Prostate gland (tissue), 2 donors: ENCODE results near the gene UBAC2. TPM values are rescaled to one million over a fixed set of nuclear protein-coding genes. Genes with fewer than 3 reads are reported as not detected.
"Not testable (repeated sequence)": the region's sequence is repeated elsewhere in the genome, so short reads cannot be mapped to it uniquely, and the experiment has no call there.

Experiments used
- DNase-seq: peaks from one replicate; pipeline ENCODE4 v3.0.0-alpha.2; 2019; ENCODE audit warnings: low spot score
- H3K27ac ChIP-seq, 2 donors: fragments of 200-600 bp; sonication (generic); 2 replicates each; pipeline ENCODE4 v1.5.1; 2017 to 2019
- H3K27me3 ChIP-seq: fragments of 200-600 bp; sonication (generic); replicated peaks from 2 replicates; pipeline ENCODE4 v1.5.1; 2019; ENCODE audit not compliant: insufficient read depth
- H3K36me3 ChIP-seq, 2 donors: fragments of 200-600 bp; sonication (generic); 1 replicate in 1 of 2; 2 replicates in 1 of 2; pipeline versions ENCODE4 v1.5.1 to v1.8.1; 2017 to 2019
- H3K4me1 ChIP-seq: fragments of 200-600 bp; sonication (generic); replicated peaks from 2 replicates; pipeline ENCODE4 v1.5.1; 2019
- H3K4me3 ChIP-seq, 2 donors: fragments of 200-600 bp; sonication (generic); 2 replicates each; pipeline ENCODE4 v1.5.1; 2017 to 2019
- H3K9me3 ChIP-seq: fragments of 200-600 bp; sonication (generic); 2 replicates; pipeline ENCODE4 v1.5.1; 2017
- POLR2A ChIP-seq: fragments of 450-650 bp; IDR thresholded peaks from one replicate; pipeline ENCODE4 v1.6.1; 2016; ENCODE audit warnings: antibody characterized with exemption, mild to moderate bottlenecking
- POLR2AphosphoS5 ChIP-seq: sonication (generic); formaldehyde crosslinking; IDR thresholded peaks from one replicate; pipeline ENCODE4 v1.6.1; 2017; ENCODE audit warnings: antibody characterized with exemption
- WGBS: methylation state at CpG from one replicate; pipeline ENCODE4 v1.1.5; 2018; 5-methylcytosine and 5-hydroxymethylcytosine counted together
- intact Hi-C: fragments of 100-400 bp; cut with DNase I; formaldehyde crosslinking; loops from one replicate; pipeline ENCODE4 v1.14.2; 2022
- total RNA-seq, 2 donors: library from RNA; depleted of rRNA; stranded (reverse); fragments of >200 nt; gene quantifications; one replicate each; pipeline ENCODE4 v1.1.0, GENCODE V29; 2016
- TF ChIP-seq, protein P1 (sequence below), 4 experiments: fragments of 200-600 bp in 2 of 4; fragments of 450-650 bp in 2 of 4; sonication (generic) in 2 of 4; IDR thresholded peaks; 1 replicate in 3 of 4; 2 replicates in 1 of 4; pipeline ENCODE4 v1.5.1; 2016 to 2019; ENCODE audit warnings: antibody characterized with exemption in 4 of 4, mild to moderate bottlenecking in 2 of 4, moderate library complexity in 2 of 4

The UBAC2 gene
- total RNA-seq, 2 donors from 2014 or later = 60.7 to 86.9 TPM

DNA sequence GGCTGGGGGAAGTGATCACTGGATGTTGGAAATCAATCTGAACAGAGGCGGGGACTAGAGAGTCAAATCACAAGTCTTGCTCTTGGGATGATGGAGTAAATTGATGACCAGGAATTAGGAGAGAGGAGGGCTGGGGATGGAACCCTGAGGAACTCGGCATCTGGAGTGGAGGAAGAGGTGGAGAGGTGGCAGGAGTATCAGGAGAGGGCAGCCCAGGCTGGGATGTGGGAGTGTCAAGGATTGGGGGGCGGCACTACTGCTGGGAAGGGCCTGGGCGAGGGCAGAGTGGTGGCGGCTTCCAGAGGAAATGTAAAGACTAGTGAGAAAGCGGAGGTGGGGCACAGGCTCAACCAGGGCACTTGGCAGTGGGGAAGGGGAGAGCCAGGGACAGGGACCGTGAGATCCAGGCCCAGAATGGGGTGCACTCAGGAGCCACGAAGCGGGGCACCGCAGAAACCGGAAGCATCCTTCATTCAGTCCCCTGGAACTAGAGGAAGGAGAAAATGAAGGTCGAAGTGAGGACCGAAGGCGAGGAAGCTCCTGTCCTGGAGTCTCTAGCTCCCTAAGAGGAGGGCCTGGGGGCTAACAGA is 187.8 kb downstream of the UBAC2 start:
- intact Hi-C loops = no loop called here
- Histone ChIP-seq H3K4me3 (no peak overlapping the region), H3K4me1 (no peaks in the 10 kb centered on the region), H3K9me3 (no peaks in the 10 kb centered on the region), H3K27ac (no peak overlapping the region), H3K27me3 (no peaks in the 10 kb centered on the region), H3K36me3 (no peaks in the 10 kb centered on the region)
- TF ChIP-seq, protein P1, sequence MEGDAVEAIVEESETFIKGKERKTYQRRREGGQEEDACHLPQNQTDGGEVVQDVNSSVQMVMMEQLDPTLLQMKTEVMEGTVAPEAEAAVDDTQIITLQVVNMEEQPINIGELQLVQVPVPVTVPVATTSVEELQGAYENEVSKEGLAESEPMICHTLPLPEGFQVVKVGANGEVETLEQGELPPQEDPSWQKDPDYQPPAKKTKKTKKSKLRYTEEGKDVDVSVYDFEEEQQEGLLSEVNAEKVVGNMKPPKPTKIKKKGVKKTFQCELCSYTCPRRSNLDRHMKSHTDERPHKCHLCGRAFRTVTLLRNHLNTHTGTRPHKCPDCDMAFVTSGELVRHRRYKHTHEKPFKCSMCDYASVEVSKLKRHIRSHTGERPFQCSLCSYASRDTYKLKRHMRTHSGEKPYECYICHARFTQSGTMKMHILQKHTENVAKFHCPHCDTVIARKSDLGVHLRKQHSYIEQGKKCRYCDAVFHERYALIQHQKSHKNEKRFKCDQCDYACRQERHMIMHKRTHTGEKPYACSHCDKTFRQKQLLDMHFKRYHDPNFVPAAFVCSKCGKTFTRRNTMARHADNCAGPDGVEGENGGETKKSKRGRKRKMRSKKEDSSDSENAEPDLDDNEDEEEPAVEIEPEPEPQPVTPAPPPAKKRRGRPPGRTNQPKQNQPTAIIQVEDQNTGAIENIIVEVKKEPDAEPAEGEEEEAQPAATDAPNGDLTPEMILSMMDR (IDR thresholded peaks at IDR 0.05) = no peak
- no peak for TF ChIP-seq POLR2A
- no peak for TF ChIP-seq POLR2AphosphoS5
- WGBS = 96% methylated on average over 14 of the region's 14 CpGs
- no peak for DNase-seq

DNA sequence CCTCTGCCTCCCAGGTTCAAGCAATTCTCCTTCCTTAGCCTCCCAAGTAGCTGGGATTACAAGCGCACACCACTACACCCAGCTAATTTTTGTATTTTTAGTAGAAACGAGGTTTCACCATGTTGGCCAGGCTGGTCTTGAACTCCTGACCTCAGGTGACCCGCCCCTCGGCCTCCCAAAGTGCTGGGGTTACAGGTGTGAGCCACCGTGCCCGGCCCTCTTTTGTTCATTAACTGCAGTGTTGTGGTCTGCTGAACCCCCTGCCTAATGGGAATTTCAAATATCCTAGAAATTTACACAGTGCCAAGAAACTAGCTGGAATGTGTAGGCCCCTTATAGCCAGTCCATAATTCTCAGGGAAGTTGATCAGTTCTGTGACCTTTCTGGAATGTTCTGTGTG is 188.4 kb downstream of the UBAC2 start:
- WGBS = 95% methylated on average over 6 of the region's 6 CpGs
- H3K4me3 ChIP-seq, intact Hi-C loops, H3K4me1 ChIP-seq, H3K9me3 ChIP-seq, DNase-seq, H3K36me3 ChIP-seq, H3K27ac ChIP-seq, H3K27me3 ChIP-seq: not testable (repeated sequence)

DNA sequence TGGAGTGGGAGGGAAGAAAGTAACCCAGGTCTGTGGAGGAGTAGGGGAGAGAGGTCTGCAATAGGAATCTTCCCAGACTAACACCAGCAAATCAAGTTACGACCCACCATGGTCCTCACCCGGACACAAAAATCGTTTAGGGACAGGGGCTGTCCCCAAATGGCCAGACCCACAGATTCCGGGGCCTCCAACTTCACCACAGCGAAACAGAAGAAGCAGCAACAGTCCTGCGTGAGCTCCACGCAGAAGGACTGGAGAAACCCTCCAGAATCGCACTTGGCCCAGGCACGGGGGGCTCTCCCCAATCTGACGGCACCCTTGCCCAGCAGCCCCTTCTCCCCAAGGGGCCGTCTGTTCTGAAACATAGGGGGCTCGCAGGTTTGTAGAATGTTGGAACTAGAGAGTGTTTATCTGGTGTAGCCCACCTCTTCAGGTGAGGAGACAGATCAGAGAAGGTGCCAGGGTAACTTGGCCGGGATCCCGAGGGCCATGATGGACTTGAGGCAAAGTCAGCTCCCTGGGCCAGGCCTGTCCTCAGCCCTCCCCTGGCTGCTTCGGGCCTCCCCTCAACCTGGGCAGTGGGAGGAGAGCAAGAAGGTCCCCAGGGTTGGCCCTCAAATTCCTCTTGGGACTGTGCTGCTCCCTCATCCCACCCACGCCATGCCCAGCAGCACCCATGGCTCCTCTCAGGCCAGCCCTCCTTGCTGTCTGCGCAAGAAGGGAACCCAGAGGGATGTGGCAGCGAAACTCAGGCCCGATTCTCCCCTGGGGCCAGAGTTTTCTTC is 189.1 kb downstream of the UBAC2 start:
- 96% methylated on average over 19 of the region's 19 CpGs for WGBS
- Histone ChIP-seq H3K27me3 (no peaks in the 10 kb centered on the region), H3K4me3 (no peak overlapping the region), H3K27ac (no peak overlapping the region), H3K4me1 (no peaks in the 10 kb centered on the region), H3K36me3 (no peaks in the 10 kb centered on the region), H3K9me3 (no peaks in the 10 kb centered on the region)
- TF ChIP-seq POLR2A (no peak), POLR2AphosphoS5 (no peak)
- TF ChIP-seq, protein P1 (IDR thresholded peaks at IDR 0.05) = no peak
- intact Hi-C loops = no loop called here
- DNase-seq = no peak

DNA sequence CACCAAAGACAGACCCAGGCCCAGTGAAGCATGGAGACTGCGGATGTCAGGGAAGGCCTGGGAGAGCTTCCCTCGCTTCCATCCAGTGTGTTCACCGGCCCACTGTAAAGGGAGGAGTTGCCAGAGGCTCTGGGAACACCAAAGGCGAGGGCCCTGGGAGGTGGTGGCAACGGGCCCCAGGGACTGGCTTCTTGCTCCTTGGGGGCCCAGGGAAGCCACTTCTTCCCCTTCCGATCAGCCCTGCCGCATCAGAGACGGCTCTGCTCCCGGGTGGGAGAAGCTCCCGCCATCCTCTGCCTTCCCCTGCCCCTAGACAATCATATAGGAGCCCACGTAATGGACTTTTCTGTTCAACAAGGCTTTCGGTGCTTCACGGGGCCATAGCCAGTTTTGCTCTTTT is 189.9 kb downstream of the UBAC2 start:
- Histone ChIP-seq H3K27me3 (no peaks in the 10 kb centered on the region), H3K36me3 (no peaks in the 10 kb centered on the region), H3K4me1 (no peaks in the 10 kb centered on the region), H3K9me3 (no peaks in the 10 kb centered on the region), H3K4me3 (no peak overlapping the region), H3K27ac (no peak overlapping the region)
- intact Hi-C loops = no loop called here
- TF ChIP-seq POLR2AphosphoS5 (no peak), POLR2A (no peak)
- TF ChIP-seq, protein P1 (IDR thresholded peaks at IDR 0.05) = no peak
- no peak for DNase-seq
- WGBS = 89% methylated on average over 13 of the region's 13 CpGs

DNA sequence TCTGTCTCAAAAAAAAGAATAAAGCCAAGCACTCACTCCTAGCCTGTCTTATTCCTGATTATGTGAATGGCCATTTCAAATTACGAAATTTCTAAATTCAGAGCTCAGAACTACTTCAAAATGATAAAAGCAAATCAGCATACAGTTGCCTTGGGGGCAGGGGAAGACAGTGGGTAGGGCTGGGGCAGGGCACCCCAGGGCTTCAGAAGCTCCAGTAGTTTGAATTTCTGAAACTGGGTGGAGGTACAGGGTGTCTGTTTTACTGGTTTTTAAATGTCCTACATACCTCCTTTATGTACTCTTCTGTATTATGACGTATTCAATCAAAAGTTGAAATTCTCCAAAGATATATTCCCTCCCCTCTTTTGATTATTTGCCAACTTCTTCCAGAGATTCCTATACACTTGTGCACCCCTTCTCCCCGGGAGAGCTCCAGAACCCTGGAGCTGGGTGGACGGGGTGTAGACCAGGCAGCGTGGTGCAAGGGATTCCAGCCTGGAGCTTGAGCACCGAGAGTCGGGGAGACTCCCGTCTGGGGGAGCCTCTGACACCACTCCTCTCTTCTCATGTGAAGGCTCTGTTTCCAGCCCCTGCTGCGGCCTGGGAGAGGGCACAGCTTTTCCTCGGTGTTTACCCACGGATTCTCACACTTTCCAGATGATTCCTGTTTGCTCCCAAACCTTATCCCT is 191.3 kb downstream of the UBAC2 start:
- intact Hi-C loops = no loop called here
- Histone ChIP-seq H3K4me3 (no peak overlapping the region), H3K27ac (no peak overlapping the region), H3K27me3 (no peaks in the 10 kb centered on the region), H3K36me3 (no peaks in the 10 kb centered on the region), H3K4me1 (no peaks in the 10 kb centered on the region), H3K9me3 (no peaks in the 10 kb centered on the region)
- WGBS = 88% methylated on average over 11 of the region's 11 CpGs
- no peak for TF ChIP-seq POLR2AphosphoS5
- TF ChIP-seq, protein P1 (IDR thresholded peaks at IDR 0.05) = no peak
- no peak for TF ChIP-seq POLR2A
- DNase-seq = no peak
